Measurements from ENCODE around the gene TNIP1.

TNIP1 gene

DNA sequence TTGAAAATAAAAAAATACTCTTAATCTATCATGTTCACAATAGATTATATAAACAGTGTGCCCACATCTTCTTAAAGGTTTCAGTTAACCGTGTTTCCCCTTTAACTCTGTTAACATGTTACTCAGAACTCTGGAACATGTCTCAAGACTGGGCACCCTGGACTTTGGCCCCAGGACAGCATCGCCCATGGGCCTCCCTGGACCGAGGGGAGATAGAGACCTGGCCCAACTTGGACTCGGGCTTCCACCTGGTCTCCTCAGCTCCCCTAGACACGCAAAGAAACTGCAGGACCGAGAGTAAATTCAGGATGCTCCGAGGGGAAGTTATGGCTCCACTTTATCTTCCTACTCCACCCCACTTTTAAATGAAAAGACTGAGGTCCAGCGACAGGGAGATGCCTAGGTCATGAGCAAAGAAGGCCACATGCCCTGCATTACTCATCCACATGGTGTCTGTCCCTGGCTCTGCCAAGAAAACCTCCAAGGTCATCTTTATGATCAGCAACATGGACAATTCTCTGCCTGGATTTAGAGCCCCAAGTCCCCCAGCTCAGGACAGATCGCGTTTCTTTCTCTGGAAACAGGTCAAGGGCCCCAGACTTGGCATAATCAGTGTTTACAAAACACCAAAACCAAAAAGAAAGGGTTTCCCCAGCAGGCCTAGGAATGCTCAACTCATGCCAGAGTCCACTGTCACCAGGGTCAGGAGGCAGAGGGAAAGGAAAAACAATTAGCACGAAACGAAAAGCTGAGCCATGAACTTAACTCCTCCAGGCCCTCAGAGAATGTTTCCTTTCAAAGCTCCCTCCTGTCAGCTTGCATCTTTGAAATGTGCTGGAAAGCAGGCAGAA, 43.0 kb downstream of the TNIP1 start:
- H3K4me3 ChIP-seq (ENCODE audit: low read length): no peak overlapping the region
- DNase-seq (ENCODE audit: low read depth): no peak

DNA sequence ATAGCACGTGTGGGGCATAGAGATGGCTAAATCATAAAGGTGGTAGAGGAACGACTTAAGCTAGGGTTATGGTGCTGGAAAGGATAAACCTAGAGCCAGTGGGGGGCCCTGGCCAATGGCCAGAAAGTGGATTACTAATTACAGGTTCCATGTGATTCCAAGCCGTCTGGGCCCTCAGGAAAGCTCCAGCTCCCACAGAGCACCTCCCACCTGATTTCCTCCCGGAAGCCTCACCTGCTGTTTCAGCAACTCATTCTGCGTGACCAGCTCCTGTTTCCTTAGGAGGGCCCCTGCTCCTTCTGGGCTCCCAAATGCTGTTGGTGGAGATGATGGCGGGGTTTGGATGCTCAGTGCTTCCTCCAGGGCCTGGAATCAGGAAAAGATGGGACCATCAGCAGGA, 44.3 kb downstream of the TNIP1 start:
- no peak overlapping the region for H3K4me3 ChIP-seq (ENCODE audit: low read length)
- no peak for DNase-seq (ENCODE audit: low read depth)
- TF ChIP-seq, protein P1, sequence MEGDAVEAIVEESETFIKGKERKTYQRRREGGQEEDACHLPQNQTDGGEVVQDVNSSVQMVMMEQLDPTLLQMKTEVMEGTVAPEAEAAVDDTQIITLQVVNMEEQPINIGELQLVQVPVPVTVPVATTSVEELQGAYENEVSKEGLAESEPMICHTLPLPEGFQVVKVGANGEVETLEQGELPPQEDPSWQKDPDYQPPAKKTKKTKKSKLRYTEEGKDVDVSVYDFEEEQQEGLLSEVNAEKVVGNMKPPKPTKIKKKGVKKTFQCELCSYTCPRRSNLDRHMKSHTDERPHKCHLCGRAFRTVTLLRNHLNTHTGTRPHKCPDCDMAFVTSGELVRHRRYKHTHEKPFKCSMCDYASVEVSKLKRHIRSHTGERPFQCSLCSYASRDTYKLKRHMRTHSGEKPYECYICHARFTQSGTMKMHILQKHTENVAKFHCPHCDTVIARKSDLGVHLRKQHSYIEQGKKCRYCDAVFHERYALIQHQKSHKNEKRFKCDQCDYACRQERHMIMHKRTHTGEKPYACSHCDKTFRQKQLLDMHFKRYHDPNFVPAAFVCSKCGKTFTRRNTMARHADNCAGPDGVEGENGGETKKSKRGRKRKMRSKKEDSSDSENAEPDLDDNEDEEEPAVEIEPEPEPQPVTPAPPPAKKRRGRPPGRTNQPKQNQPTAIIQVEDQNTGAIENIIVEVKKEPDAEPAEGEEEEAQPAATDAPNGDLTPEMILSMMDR (IDR thresholded peaks at IDR 0.05; ENCODE audit: insufficient read depth, low read depth, low read length, missing control alignments): no peak

More for the DNA sequence above, 43.0 kb downstream of the TNIP1 start:
- TF ChIP-seq, protein P1 (IDR thresholded peaks at IDR 0.05; ENCODE audit: insufficient read depth, low read depth, low read length, missing control alignments): no peak

DNA sequence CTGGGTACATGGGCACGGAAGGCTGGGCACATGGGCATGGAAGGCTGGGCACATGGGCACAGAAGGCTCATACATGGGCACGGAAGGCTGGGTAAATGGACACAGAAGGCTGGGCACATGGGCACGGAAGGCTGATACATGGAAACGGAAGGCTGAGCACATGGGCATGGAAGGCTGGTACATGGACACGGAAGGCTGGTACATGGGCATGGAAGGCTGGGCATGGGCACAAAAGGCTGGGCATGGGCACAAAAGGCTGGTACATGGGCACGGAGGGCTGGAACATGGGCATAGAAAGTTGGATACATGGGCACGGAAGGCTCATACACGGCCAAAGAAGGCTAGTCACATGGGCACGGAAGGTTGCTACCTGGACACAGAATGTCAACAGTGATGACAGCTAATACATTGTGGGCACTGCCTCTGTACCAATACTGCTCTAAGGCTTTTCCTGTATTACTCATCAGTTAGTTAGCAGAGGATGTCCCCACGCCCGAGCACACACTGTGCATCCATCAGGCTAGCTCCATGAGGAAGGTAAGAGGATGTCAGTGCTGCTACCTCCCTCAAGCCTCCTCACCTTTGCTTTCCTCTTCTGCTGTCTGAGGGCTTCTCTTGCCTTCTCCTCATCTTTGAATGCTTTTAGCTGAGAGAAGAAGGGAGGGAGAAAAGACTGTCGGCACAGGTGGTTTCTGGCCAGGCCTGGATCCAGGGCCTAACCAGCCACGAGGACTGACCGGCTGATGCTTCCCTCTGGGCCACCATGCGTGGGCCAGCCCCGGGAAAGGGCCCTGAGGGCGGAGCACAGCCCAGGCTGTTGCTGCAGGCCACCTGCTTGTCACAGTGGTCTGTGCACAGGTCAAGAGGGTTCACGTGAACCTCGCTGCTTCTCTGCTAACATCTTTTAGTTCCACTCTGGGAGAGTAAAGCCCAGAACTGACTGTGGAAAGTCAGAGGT, 46.1 kb downstream of the TNIP1 start:
- peak; percentile 83 for DNase-seq (ENCODE audit: low read depth)
- TF ChIP-seq, protein P1 (IDR thresholded peaks at IDR 0.05; ENCODE audit: insufficient read depth, low read depth, low read length, missing control alignments): no peak
- H3K4me3 ChIP-seq (ENCODE audit: low read length): no peak overlapping the region

DNA sequence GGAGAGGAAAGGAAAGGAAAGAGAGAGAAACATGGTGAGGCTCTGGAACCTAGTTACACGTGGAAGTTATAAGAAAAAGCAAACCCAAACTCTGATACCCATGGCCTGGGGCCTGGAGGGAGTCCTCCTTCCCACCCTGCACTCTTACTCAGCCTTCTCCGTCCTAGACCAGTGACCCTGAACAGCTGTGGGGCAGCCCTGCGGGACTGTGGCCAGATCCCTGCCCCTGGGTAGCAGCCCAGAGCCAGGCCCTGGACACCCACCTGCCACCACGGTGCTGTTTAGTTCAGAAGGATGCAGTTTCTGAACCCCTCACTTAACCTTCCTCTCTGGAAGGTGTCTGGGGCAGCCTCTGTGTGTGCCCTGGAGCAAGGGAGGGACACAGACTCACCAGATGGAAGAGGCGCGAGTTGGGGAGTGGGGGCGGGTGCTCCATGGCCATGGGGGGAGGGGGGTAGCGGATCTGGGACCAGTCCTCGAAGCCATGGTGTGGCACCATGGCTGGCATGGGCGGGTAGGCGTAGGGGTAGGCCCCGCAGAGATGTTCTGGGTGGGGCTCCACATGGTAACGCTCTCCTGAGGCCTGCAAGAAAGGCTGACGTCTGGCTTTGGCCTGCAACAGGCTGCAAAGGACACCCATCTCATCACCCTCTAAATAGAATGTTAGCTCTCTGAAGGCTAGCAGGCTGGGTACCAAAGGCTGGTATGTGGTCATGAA, 47.5 kb downstream of the TNIP1 start:
- TF ChIP-seq, protein P1 (IDR thresholded peaks at IDR 0.05; ENCODE audit: insufficient read depth, low read depth, low read length, missing control alignments): no peak
- DNase-seq (ENCODE audit: low read depth): no peak
- H3K4me3 ChIP-seq (ENCODE audit: low read length): no peak overlapping the region

DNA sequence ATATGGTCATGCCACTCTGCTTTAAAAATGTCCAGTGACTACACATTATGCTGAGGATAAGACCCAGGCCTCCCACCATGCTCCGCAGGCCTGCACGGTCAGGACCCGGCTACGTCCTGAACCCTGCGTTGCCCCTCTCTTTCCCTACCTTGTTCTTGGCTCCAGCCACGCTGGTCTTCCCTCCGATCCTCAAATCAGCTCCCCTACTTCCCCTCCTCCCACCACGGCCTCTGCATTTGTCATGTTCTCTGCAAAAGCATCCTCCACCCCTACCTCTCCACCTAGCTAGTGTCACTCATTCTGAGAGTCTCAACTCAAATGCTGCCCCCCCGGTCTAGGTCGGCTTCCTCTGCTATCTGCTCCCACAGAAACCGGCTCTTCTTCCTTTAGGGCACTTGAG, 49.3 kb downstream of the TNIP1 start:
- TF ChIP-seq, protein P1 (IDR thresholded peaks at IDR 0.05; ENCODE audit: insufficient read depth, low read depth, low read length, missing control alignments): no peak
- no peak for DNase-seq (ENCODE audit: low read depth)

DNA sequence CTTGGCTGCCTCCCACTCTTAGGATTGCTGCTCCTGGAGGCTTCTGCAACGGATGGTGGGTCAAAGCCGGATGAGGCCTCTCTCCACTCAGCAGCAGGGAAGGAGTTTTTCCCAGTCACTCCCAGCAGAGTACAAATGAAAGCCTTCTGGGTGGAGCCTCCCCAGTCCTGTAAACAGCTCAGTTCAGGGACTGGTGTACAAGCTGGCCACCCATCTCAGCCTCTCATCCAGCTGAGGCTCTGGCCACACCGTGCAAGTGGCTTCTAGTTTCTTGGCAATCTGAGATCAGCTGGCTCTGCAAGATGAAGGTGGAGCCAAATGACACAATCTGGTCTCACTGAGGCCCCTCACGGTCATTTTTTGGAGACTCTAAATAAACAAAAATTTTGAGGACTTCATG, 50.5 kb downstream of the TNIP1 start:
- TF ChIP-seq, protein P1 (IDR thresholded peaks at IDR 0.05; ENCODE audit: insufficient read depth, low read depth, low read length, missing control alignments): no peak
- DNase-seq (ENCODE audit: low read depth): no peak
- no peak overlapping the region for H3K4me3 ChIP-seq (ENCODE audit: low read length)

More for the DNA sequence above, 49.3 kb downstream of the TNIP1 start:
- H3K4me3 ChIP-seq (ENCODE audit: low read length): no peak overlapping the region

All from epithelial cell of esophagus (primary cell).